HG03039 (cell line): ENCODE measurements around the gene CENPB.
A peak's percentile ranks its signal among the peaks of the same experiment; 100 is the strongest.
"Not testable (repeated sequence)": the region's sequence is repeated elsewhere in the genome, so short reads cannot be mapped to it uniquely, and the experiment has no call there.

ENCODE experiments used
- ATAC-seq: cut with Tn5 transposase; IDR thresholded peaks from one replicate; pipeline ENCODE4 v1.9.1; 2021; ENCODE audit warnings: mild to moderate bottlenecking, moderate library complexity; ENCODE audit not compliant: unreplicated experiment

CENPB gene

GRCh38 chr20:3789201-3789600 is 2.7 kb upstream of the CENPB start:
- ATAC-seq, result not testable (repeated sequence)

- ATAC-seq, result no peak
These were observed 2.2 kb upstream of the CENPB start for GRCh38 chr20:3788685-3789155.

GRCh38 chr20:3787324-3788014 is 929 bp upstream of the CENPB start:
- no peak for ATAC-seq

- peak; percentile 1 for ATAC-seq
These were observed 435 bp downstream of the CENPB start for GRCh38 chr20:3786126-3786484.

- no peak for ATAC-seq
These were observed 1.1 kb downstream of the CENPB start for GRCh38 chr20:3785240-3786125.

GRCh38 chr20:3784863-3785239 is 1.7 kb downstream of the CENPB start:
- ATAC-seq, result no peak

- no peak for ATAC-seq
These were observed 2.2 kb downstream of the CENPB start for GRCh38 chr20:3784216-3784853.

- no peak for ATAC-seq
These were observed 2.9 kb downstream of the CENPB start for GRCh38 chr20:3783511-3784195.

- ATAC-seq, result no peak
These were observed 3.5 kb downstream of the CENPB start for GRCh38 chr20:3783068-3783489.

GRCh38 chr20:3782597-3782996 is 3.9 kb downstream of the CENPB start:
- ATAC-seq, result no peak

- ATAC-seq, result no peak
These were observed 5.2 kb downstream of the CENPB start, which contains the start of gene SPEF1 for GRCh38 chr20:3781153-3781910. SPEF1 (minus strand) TSS chr20:3781448; CDS start chr20:3781287, 161 bp downstream.

- ATAC-seq, result no peak
These were observed 7.6 kb downstream of the CENPB start for GRCh38 chr20:3778976-3779375.

- ATAC-seq, result no peak
These were observed 8.6 kb downstream of the CENPB start for GRCh38 chr20:3777716-3778629.

GRCh38 chr20:3777381-3777715 is 9.2 kb downstream of the CENPB start:
- ATAC-seq, result no peak

- no peak for ATAC-seq
These were observed 11.0 kb downstream of the CENPB start for GRCh38 chr20:3775457-3776108.

- no peak for ATAC-seq
These were observed 14.9 kb downstream of the CENPB start for GRCh38 chr20:3771552-3772058.

- ATAC-seq, result peak; percentile 26
These were observed 18.0 kb downstream of the CENPB start for GRCh38 chr20:3768342-3769130.
